ENCODE data around the gene VAPA. TPM values are rescaled to one million over a fixed set of nuclear protein-coding genes. Genes with fewer than 3 reads are reported as not detected.
"Not testable (repeated sequence)": the region's sequence is repeated elsewhere in the genome, so short reads cannot be mapped to it uniquely, and the experiment has no call there.

Gene VAPA
- total and polyA plus RNA-seq, 7 donors = 181 to 336 (median 263) TPM

DNA sequence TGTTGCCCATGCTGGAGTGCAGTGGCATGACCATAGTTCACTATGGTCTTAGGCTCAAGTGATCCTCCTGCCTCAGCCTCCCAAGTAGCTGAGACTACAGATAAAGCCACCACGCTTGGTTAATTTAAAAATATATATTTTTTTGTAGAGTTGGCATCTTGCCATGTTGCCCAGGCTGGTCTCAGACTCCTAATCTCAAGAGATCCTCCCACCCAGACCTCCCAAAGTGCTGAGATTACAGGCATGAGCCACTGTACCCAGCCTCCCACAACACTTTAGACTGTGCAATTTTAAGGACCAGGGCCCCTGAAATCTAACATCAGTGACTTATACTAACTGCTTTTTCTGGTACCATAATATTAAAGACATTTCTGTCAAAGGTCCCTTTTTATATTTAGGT is 22.9 kb upstream of the VAPA start:
- H3K9me3 ChIP-seq = no peaks in the 10 kb centered on the region
- intact Hi-C loops (cut with DNase I) = no loop called here
- H3K27me3 ChIP-seq = no peaks in the 10 kb centered on the region
- H3K4me1 ChIP-seq = peaks cover 0 to 10% (median 0%) of the 10 kb centered on the region in 4 donors
- WGBS, 2 donors = 87 to 89% methylated on average over 1 of the region's 1 CpG
- no peak for DNase-seq
- TF ChIP-seq POLR2AphosphoS5 (IDR thresholded peaks at IDR 0.05) (no peak), EP300 (IDR thresholded peaks at IDR 0.05) (no peak)
- no peak overlapping the region for H3K27ac ChIP-seq
- no peak overlapping the region for H3K4me3 ChIP-seq
- no peaks in the 10 kb centered on the region for H3K36me3 ChIP-seq

GRCh38 chr18:9891515-9891914 is 22.3 kb upstream of the VAPA start:
- H3K36me3 ChIP-seq; intact Hi-C loops (cut with DNase I): not testable (repeated sequence)
- WGBS, 2 donors = 79% methylated on average over 4 of the region's 4 CpGs

DNA sequence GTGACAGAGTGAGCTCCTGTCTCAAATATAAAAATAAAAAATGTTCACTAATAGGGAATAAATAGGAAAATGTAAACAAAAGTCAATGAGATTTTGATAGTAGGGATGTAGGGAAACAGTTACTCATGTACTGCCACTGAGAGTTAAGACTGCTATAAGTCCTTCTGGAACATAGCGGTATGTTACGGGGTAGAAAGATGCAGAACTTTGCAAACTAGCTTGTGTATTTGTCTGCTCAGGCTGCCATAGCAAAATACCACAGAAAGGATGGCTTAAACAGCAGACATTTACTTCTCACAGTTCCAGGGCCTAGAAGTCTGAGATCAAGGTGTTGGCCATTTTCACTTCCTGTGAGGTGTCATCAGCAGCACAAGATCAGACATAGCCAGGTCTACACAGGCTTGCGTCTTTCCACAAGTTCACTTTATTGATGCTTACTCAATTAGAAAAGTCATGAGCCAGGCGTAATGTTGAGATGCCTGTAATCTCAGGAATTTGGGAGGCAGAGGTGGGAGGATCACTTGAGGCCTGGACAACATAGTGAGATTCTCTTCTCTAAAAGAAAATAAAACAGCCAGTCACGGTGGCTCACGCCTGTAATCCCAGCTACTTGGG is 19.3 kb upstream of the VAPA start:
- 86 to 95% methylated on average over 6 of the region's 6 CpGs for WGBS, 2 donors
- H3K27me3 ChIP-seq = no peaks in the 10 kb centered on the region
- no peak for TF ChIP-seq CTCF (IDR thresholded peaks at IDR 0.05)
- TF ChIP-seq POLR2A (IDR thresholded peaks at IDR 0.05) = no peak
- TF ChIP-seq EP300 (IDR thresholded peaks at IDR 0.05) = no peak
- no peak overlapping the region for H3K4me3 ChIP-seq
- intact Hi-C loops (cut with DNase I) = no loop called here
- H3K4me1 ChIP-seq = peaks cover 0 to 10% (median 0%) of the 10 kb centered on the region in 4 donors
- no peaks in the 10 kb centered on the region for H3K36me3 ChIP-seq
- DNase-seq = no peak
- no peaks in the 10 kb centered on the region for H3K9me3 ChIP-seq
- no peak overlapping the region for H3K27ac ChIP-seq

More at GRCh38 chr18:9891515-9891914, 22.3 kb upstream of the VAPA start:
- DNase-seq, H3K9me3 ChIP-seq, H3K4me3 ChIP-seq, H3K27me3 ChIP-seq, H3K27ac ChIP-seq: not testable (repeated sequence)
- peaks cover 0 to 10% (median 0%) of the 10 kb centered on the region in 4 donors for H3K4me1 ChIP-seq

GRCh38 chr18:9897129-9897528 is 16.7 kb upstream of the VAPA start:
- Histone ChIP-seq H3K27me3 (no peaks in the 10 kb centered on the region), H3K36me3 (no peaks in the 10 kb centered on the region), H3K27ac (no peak overlapping the region), H3K4me3 (no peak overlapping the region), H3K9me3 (no peaks in the 10 kb centered on the region), H3K4me1 (no peaks in the 10 kb centered on the region)
- no peak for DNase-seq
- 94 to 95% methylated on average over 5 of the region's 5 CpGs for WGBS, 2 donors
- TF ChIP-seq EP300 (IDR thresholded peaks at IDR 0.05) (no peak), POLR2AphosphoS5 (IDR thresholded peaks at IDR 0.05) (no peak), CTCF (IDR thresholded peaks at IDR 0.05) (no peak), POLR2A (IDR thresholded peaks at IDR 0.05) (no peak)
- intact Hi-C loops (cut with DNase I) = no loop called here

DNA sequence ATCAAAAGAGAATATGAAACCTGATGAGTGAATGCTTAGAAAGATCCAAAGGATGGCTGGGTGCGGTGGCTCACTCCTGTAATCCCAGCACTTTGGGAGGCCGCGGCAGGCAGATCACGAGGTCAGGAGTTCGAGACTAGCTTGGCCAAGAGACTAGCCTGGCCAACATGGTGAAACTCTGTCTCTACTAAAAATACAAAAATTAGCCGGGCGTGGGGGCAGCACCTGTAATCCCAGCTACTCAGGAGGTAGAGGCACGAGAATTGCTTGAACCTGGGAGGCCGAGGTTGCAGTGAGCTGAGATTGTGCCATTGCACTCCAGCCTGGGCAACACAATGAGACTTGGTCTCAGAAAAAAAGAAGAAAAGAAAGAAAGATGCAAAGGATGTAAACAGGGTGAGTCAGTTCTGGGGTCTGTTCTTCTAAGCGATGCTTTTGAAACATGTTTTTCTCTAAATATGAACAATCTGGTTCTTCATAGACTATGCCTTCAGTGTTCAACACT is 16.0 kb upstream of the VAPA start:
- H3K27ac ChIP-seq; H3K9me3 ChIP-seq; H3K27me3 ChIP-seq; H3K4me3 ChIP-seq; intact Hi-C loops (cut with DNase I); DNase-seq; H3K4me1 ChIP-seq; H3K36me3 ChIP-seq: not testable (repeated sequence)
- 96% methylated on average over 10 of the region's 10 CpGs for WGBS, 2 donors

GRCh38 chr18:9898792-9899549 is 14.8 kb upstream of the VAPA start:
- Histone ChIP-seq H3K27ac (no peak overlapping the region), H3K27me3 (no peaks in the 10 kb centered on the region), H3K36me3 (no peaks in the 10 kb centered on the region), H3K9me3 (no peaks in the 10 kb centered on the region), H3K4me3 (no peak overlapping the region), H3K4me1 (no peaks in the 10 kb centered on the region)
- intact Hi-C loops (cut with DNase I) = no loop called here
- DNase-seq = no peak
- 62 to 75% methylated on average over 11 of the region's 11 CpGs for WGBS, 2 donors
- TF ChIP-seq CTCF (IDR thresholded peaks at IDR 0.05) (no peak), POLR2AphosphoS5 (IDR thresholded peaks at IDR 0.05) (no peak), EP300 (IDR thresholded peaks at IDR 0.05) (no peak), POLR2A (IDR thresholded peaks at IDR 0.05) (no peak)

- H3K4me3 ChIP-seq; H3K27me3 ChIP-seq; intact Hi-C loops (cut with DNase I); H3K4me1 ChIP-seq; DNase-seq; H3K9me3 ChIP-seq; H3K27ac ChIP-seq; H3K36me3 ChIP-seq: not testable (repeated sequence)
- WGBS, 2 donors = 80 to 93% methylated on average over 1 of the region's 1 CpG
These were observed 14.3 kb upstream of the VAPA start for GRCh38 chr18:9899550-9899930.

Measured in sigmoid colon (tissue), 7 donors.